Measurements from ENCODE around the gene BMS1.
A peak's percentile ranks its signal among the peaks of the same experiment; 100 is the strongest.
"Not testable (repeated sequence)": the region's sequence is repeated elsewhere in the genome, so short reads cannot be mapped to it uniquely, and the experiment has no call there.

The BMS1 gene

DNA sequence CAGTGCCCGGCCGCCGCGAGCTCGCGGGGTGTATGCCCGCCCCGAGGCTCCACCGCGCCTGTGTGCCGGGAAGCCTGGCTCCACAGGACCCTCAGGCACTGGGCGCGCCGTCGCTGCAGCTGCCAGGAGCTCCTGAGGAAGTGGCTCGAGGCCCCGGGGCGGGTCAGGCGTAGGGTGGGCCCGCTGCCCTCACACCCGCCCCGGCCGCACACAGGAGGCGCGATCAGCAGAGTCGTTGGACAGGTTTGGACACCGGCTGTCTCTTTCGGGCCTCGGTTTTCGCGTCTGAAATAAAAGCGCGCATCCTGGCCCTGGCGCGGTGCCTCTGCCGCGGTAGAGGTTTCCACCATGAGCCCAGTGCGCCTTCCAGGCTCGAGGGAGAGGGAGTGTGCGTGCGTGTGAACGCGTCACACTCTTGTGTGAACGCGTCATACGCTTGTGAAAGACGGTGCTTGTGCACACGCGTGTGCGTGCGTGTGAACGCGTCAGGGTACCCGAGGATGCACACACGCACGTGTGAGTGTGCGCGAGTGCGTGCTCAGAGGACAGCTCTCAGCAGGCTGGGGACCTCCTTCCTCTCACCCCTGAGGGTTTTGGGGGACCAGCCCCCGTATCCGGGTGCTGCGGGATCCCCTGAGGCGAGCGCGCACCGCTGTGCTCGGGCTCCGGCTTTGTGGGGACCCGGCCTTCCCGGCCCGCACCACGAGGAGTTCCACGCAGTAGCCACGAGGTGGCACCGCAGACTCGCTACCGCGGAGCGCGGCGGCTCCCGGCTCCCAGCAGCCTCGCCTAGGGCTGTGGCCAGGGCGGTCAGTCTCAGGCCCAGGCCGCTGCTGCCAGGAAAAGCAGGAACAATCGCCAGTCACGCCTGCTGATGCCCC lies 83.8 kb downstream of the BMS1 start:
- peak; percentile 31 for DNase-seq (ENCODE audit: low read depth)

GRCh38 chr10:42867571-42867970 lies 85.0 kb downstream of the BMS1 start:
- DNase-seq (ENCODE audit: low read depth) = no peak

DNA sequence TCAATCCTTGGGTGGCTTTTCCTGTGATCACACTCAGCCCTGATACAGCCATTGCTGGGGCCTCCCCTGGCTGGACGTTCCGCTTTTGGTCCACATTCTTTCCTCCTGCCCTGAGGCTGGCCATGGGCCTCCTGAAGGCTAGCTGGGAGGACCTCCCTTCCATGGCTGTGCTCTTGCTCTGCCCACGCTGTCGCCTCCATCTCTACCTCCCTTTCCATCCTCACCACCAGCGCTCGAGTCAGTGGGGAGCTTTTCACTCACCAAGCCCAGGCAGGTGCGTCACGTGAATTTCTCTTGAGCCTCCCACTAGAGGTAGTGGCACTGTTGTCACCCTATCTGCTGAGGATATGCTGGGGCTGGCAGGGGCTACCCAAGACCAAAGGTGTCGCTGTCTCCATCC lies 85.9 kb downstream of the BMS1 start:
- no peak for DNase-seq (ENCODE audit: low read depth)

- no peak for DNase-seq (ENCODE audit: low read depth)
Measured at GRCh38 chr10:42869977-42870350, 87.4 kb downstream of the BMS1 start.

DNA sequence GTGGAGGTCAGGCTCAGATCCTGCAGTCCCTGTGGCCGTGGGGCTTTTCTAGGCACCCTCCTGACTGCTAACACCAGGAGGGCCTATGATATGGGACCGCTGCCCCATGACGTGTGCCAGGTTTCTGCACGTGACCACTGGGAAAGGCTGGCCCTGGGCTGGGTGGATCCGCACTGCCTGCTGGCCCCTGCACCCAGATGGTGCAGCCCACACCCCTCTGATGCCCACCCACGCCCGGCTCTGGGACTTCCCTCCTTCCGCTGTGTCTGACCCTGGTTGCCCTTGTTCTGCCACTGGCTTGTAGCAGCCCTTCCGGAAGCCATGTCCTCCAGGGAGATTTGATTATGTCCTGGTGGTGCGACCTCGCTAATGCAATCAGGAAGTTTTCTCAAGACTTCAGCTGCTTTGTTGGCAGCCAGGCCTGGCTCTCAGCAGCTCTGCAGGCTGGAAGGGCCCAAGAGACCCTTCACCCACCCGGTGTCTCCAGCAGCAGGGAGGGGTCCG lies 88.6 kb downstream of the BMS1 start:
- not testable (repeated sequence) for DNase-seq (ENCODE audit: low read depth)

GRCh38 chr10:42871823-42872222 lies 89.2 kb downstream of the BMS1 start:
- no peak for DNase-seq (ENCODE audit: low read depth)

DNA sequence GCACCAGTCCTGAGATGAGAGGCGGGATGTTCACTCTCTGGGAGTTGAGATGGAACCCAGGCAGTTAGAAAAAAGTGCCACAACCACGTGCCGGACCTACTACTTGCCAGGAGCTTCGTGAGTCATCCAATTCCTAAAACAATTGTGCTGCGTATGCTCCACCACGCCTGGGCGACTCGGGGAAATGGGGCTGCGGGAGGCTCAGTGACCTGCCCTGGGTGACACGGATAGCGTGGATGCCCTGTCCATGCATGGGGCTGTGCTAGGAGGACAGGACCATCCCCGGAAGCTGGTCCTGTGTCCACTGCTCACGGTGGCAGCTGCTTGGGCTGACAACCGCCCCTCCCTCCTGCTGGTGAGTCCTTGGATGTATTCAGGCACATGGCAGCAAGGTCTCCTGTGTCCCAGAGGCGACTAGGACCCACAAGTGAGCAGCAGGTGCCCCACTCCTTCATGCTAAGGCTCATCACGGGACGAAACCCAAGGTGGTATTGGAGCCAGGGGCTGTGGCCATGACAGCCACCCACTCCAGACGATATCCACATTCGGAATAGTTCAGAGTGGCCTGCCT lies 90.4 kb downstream of the BMS1 start:
- DNase-seq (ENCODE audit: low read depth) = no peak

GRCh38 chr10:42874713-42875387 lies 92.3 kb downstream of the BMS1 start:
- DNase-seq (ENCODE audit: low read depth) = no peak

GRCh38 chr10:42875388-42875755 lies 92.8 kb downstream of the BMS1 start:
- no peak for DNase-seq (ENCODE audit: low read depth)

DNA sequence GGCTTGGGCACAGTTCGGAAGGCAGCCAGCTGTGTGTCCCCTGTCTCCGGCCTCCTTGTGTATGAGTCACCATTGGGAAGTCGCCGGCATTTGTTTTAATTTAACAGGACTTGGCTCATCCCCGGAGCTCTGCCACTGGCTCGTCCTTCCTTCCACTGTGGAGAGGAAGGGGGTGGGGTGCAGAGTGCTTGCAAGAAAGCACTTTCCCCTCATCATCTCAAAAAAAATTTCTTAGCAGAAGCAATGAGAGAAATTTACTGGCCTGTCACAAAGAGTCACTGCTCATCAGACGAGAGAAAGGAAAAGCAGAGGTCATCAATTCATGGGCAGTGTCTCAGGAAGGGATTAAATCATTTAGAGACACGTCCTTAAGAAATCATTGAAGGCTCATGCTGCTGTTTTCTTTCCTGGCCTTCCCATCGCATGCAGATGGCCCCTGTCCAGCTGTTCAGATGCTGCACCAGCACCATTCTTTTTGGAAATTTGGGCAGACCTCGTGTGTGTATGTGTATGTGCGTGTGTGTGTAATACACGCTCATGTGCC lies 93.3 kb downstream of the BMS1 start:
- DNase-seq (ENCODE audit: low read depth) = no peak

DNA sequence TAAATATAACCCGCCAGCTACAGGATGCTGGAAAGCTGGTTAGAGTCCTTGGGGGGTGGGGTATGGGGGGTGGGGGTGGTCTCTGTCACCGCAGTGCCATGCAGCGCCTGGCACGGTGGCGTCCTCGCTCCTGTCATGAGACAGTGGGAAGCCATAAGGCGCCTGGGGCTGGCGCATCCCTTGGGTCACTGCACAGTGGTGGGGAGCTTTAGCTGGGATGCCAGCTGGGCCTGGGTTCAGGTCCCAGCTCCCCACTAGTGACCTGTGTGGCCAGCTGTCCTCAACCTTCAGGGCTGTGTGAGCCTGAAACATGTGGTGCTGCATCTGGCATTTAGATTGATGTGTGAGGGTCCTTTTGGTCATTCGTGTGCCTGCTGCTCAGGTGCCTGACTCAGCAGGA lies 93.9 kb downstream of the BMS1 start:
- DNase-seq (ENCODE audit: low read depth) = no peak

DNA sequence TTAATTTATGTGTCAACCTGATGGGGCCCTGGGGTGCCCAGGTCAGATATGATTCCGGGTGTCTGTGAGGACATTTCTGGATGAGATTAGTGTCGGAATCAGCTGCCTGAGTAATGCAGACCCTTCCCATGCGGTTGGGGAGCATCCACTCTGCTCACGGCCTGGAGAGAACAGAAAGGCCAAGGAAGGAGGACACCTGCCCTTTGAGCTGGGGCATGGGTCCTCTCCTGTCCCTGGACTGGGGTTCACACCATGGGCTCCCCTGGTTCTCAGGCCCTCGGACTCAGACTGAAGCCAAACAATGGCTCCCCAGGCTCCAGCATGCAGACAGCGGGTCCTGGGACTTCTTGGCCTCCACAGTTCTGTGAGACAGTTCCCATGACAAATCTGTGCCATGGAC lies 94.3 kb downstream of the BMS1 start:
- DNase-seq (ENCODE audit: low read depth) = no peak

DNA sequence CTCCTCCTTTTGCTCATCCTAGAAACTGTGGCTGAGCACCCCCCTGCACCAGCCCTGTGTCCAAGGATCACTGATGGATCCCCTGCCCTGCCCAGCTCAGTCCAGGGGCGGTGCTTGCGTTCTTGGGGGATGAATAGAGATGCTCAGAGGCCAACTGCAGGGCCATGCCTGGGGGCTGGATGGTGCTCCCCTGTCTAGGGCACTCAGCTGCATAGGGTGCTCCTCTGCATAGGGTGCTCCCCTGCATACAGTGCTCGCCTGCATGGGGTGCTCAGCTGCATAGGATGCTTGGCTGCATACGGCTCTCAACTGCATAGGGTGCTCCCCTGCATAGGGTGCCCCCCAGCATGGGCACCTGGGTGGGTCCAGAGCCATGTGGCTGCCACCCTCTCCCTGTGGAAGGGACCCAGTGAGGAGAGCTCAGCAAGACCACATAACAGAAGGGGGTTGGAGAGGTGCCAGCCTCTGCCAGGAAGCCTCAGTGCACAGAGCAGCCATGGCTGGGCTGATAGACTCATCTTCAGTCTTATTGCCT lies 95.0 kb downstream of the BMS1 start:
- DNase-seq (ENCODE audit: low read depth) = no peak

GRCh38 chr10:42878134-42878820 lies 95.7 kb downstream of the BMS1 start:
- DNase-seq (ENCODE audit: low read depth) = no peak

DNA sequence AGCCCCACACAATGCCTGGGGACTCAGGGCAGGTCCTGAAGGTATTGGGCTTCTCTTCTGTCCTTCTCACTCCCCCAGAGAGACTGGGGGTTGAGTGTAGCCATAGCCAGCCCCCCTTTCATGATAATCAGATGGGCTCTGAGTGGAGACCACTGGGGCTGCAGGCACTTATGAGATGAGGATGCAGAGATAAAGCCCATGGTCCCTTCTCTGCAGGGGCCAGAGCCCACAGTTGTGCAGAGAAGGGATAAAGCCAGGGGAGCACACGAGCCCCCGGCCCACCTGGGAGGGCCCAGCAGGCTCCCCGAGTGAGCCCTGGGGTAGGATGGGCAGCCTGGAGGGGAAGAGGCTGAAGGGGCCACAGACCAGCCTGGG lies 96.2 kb downstream of the BMS1 start:
- DNase-seq (ENCODE audit: low read depth) = no peak

DNA sequence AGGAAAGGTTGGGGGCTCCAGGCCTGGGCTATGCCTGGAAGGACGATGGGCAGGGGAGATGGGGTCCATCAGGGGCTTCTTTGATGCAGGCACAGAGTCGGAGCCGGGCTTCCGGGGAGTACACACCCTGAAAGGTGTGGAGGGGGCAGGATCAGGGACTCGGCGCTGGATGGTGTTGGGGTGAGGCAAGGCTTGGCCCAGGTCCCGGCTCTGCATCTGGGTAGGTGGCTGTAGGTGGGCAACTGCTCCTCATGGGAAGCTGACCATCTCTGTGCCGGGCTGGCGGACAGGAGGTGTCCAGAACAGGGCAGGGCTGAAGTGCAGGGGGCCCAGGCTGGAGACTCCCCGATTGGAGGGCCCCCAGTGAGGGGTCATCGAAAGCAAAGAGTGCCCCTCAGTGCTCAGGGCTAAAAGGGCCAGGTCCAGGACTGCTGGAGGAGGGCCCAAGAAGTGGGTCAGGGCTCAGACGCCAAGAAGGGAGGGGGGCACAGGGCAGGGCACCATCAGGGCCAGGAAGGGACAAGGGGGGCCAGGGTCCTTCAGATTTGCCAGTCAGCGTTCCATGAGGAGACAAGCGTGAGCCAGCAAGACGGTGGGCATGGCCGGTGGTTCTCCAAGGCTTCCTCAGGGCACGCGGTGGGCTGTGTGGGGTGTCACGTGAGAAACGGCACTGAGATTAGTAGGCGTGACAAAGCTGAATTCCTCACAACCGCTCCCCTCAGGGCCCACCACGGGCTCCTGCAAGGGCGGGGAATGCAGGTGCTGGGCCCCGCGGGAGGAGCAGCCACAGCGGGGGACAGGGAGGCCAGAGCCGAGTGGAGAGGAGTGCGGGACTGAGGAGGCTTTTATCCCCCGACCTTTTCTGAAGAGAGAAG lies 97.0 kb downstream of the BMS1 start:
- no peak for DNase-seq (ENCODE audit: low read depth)

DNA sequence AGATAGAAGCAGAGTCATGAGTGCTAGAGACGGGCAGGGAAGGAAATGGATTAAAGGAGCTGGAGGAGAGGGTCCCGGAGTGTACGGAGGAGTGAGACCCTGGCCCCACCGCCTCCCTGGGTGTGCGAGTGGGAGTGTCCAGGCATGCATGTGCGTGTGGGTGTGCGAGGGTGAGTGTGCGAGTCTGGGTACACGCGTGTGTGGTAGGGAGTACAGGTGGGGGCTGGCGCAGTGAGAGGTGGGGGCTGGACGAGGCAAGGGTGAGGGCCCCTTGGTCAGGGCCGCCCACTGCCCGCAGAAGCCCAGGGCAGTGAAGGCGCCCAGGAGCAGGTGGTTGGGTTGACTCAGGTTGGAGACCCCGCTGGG lies 97.6 kb downstream of the BMS1 start:
- no peak for DNase-seq (ENCODE audit: low read depth)

DNA sequence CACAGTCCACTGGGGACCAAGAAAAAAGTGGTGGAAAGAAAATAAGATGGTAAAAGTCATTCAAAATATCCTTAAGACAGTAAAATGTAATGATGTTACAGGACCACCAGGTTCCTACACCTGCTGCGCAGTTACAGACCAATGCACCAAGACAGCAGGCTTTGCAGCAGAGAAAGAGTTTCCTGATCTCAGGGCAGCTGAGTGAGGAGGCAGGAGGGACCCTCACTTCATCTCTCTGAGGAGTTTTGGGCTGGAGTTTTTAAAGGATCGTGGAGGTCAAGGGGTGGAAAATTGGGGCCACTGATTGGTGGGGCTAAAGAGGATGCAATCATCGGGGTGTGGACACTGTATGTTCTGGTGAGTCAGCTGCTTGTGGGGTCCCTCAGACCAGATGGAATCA lies 100.0 kb downstream of the BMS1 start:
- DNase-seq (ENCODE audit: low read depth) = no peak
